Thyroid gland (tissue), 4 donors: ENCODE results near the gene CCDC70.

Experiments used
- CTCF ChIP-seq, 6 experiments: fragments of 200-600 bp in 3 of 6; fragments of 450-650 bp in 3 of 6; sonication (generic) in 3 of 6; IDR thresholded peaks; one replicate each; pipeline ENCODE4 v1.5.1; 2016 to 2019; ENCODE audit warnings: antibody characterized with exemption in 6 of 6, mild to moderate bottlenecking in 2 of 6, inconsistent platforms in 1 of 6, moderate library complexity in 1 of 6
- POLR2A ChIP-seq, 2 donors: fragments of 450-650 bp; IDR thresholded peaks; one replicate each; pipeline ENCODE4 v1.6.1; 2017; ENCODE audit warnings: antibody characterized with exemption in 2 of 2, mild to moderate bottlenecking in 2 of 2, moderate library complexity in 1 of 2

DNA sequence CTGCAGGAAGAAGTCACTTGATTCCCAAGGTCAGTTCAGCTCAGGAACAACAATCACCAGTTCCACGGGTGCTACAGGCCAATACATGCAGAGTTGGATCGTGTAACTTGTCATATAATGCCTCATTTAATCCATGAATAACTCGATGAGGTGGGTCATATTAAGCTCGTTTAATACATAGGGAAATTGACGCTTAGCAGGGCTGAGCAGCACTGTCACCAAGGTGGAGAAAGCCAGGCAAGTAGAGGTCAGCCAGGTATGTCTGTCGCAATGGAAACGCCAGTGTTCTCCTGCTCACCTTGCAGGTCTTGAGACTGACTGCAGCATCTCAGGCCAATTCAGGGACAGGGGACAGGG is 52.3 kb downstream of the CCDC70 start:
- TF ChIP-seq POLR2A (IDR thresholded peaks at IDR 0.05) = no peak
- no peak for TF ChIP-seq CTCF (IDR thresholded peaks at IDR 0.05)
